Measurements from ENCODE around the gene FTCD.
"Not testable (repeated sequence)": the region's sequence is repeated elsewhere in the genome, so short reads cannot be mapped to it uniquely, and the experiment has no call there.

The FTCD gene

DNA sequence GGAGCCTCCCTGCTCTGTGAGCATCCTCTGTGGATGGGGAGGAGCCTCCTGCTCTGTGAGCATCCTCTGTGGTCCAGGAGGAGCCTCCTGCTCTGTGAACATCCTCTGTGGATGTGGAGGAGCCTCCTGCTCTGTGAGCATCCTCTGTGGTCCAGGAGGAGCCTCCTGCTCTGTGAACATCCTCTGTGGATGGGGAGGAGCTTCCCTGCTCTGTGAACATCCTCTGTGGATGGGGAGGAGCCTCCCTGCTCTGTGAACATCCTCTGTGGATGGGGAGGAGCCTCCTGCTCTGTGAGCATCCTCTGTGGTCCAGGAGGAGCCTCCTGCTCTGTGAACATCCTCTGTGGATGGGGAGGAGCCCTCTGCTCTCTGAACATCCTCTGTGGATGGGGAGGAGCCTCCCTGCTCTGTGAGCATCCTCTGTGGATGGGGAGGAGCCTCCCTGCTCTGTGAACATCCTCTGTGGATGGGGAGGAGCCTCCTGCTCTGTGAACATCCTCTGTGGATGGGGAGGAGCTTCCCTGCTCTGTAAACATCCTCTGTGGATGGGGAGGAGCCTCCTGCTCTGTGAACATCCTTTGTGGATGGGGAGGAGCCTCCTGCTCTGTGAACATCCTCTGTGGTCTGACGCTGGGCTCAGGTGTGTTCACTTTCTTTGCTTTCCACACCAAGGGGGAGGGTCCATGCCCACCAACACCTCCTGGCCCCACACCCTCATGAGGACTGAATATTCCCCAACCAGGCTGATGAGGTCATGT, 15.2 kb upstream of the FTCD start:
- DNase-seq: not testable (repeated sequence)

DNA sequence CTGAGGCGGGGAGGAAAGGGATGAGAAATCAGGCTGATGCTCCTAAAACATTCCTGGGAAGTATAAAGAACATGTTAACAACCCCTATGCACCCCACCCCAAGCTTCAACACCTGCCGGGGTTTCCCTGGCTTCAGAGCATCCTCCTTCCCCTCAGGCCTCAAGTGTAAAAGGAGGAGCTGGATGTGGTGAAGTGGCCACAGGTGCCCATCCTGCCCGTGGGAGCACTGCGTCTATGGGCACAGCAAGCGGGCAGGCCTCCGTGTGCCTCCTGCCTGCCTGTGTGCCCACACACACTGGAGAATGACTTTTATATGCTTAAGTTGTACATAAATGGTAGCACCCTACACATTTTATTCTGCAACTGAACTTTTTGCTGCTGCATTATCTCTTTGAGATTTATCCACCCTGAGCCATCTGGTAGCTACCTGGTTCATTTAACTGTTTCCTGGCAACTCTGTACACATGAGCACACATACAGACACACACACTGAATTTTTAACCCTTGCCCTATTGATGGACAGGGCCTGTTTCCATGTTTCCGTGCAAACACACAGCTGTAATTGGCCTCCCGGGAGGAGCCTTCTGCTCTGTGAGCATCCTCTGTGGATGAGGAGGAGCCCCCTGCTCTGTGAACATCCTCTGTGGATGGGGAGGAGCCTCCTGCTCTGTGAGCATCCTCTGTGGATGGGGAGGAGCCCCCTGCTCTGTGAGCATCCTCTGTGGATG, 13.4 kb upstream of the FTCD start:
- no peak for DNase-seq

DNA sequence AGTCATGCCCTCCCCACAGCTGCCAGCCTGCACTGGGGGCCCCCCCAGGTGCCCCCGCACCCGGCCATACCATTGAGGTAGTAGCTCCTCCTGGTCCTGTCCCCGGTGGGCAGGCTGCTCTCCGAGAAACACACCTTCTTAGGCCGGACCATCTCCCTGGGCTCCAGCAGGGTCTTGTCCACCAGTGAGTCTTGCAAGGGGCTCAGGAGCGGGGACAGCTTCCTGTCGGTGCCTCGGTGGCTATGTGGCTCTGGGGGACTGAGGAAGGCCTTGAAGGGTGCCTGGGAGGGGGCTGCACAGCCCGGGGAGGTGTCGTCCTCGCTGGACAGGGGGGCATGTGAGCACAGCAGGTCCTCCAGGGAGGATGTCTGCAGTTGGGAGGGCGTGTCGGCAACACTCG, 12.9 kb upstream of the FTCD start:
- no peak for DNase-seq

- no peak for DNase-seq
These were observed 9.7 kb upstream of the FTCD start for GRCh38 chr21:46165098-46165497.

DNA sequence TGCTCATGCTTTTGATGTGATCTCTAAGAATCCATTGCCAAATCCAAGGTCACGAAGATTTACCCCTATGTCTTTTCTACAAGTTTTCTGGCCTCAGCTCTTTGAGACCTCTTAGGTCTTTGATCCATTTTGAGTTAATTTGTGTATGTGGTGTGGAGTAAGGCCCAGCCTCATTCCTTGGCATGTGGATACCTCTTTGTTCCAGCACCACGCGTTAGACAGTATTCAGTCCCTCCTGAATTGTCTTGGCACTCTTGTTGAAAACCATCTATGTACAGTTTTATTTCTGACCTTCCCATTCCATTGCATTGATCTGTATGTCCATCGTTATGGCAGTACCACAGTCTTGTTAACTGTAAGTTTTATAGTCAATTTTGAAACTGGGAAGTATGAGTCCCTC, 8.0 kb upstream of the FTCD start:
- no peak for DNase-seq

GRCh38 chr21:46161633-46162592, 6.5 kb upstream of the FTCD start:
- no peak for DNase-seq

GRCh38 chr21:46160907-46161632, 5.7 kb upstream of the FTCD start:
- no peak for DNase-seq

- no peak for DNase-seq
These were observed 5.2 kb upstream of the FTCD start for GRCh38 chr21:46160657-46160906.

DNA sequence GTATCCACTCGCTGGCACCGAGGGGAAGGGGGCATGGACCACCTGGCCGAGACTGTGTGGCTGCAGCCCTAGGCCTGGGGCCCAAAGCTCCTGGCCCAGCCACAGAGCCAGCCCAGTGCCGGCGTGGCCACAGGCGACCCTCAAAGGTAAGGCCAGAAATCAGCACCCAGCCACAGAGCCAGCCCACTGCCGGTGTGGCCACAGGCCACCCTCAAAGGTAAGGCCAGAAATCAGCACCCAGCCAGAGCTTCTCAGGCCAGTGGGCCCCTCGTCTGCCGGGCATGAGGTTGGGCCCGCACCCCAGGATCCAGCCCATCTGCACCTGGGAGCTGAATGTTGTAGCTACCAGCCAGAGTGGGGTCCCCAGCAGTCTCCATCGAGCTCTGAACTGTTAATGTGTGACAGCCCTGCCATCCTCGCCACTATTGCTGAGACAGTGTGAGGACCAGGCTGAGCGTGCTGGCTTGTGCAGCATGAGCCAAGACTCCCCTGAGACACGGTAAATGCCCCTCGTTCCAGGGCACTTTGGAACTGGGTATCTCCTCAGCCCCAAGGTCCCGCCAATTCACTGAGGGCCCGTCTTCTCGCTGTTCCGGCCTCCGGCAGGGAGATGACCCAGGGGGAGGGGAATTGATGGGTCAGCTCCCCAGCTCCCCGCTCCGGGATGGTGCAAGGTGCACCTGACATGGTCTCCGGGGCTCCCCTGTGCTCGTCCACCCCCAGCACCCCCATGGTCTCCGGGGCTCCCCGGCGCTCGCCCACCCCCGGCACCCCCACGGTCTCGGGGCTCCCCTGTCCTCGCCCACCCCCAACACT, 4.7 kb upstream of the FTCD start:
- DNase-seq: no peak

- no peak for DNase-seq
These were observed 4.0 kb upstream of the FTCD start for GRCh38 chr21:46159390-46159789.

DNA sequence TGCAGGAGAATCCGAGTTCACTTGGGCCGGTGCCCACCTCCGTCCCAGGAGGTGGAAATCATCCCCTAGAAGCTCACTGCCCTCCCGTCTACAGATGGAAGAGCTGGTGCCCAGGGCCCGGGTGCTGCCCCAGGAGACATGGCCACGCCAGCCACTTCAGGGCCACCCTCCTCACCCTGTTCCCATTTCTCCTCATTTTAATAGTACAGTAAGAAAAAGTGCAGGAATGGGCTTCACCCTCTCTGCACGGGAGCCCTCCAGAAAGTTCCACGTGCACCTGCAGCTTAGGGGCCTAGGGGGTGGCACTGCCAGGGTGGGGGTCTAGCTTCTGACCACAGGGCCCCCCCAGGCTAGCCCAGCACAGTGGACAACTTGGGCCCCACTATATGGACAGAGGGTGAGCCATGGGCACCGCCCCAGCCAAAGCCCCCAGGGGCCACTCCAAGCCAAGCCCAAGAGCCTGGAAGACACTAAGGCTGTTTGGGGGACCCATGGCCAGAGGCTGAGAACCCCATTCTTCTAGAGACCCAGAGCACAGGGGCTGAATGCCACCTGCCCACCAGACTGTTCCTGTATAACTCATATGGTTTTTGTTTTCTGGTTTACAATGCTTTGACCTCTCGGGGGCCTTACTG, 3.4 kb upstream of the FTCD start:
- no peak for DNase-seq

GRCh38 chr21:46157987-46158451, 2.6 kb upstream of the FTCD start:
- DNase-seq: no peak

- no peak for DNase-seq
These were observed 2.1 kb upstream of the FTCD start for GRCh38 chr21:46157396-46157986.

GRCh38 chr21:46156678-46157077, 1.3 kb upstream of the FTCD start:
- DNase-seq: no peak

- DNase-seq: no peak
These were observed 933 bp upstream of the FTCD start for GRCh38 chr21:46156378-46156645.

- DNase-seq: no peak
These were observed 345 bp downstream of the FTCD start for GRCh38 chr21:46154955-46155513.

GRCh38 chr21:46154155-46154954, 1.0 kb downstream of the FTCD start:
- no peak for DNase-seq

- peak; percentile 44 for DNase-seq
These were observed 1.9 kb downstream of the FTCD start for GRCh38 chr21:46153247-46154154.

- no peak for DNase-seq
These were observed 2.5 kb downstream of the FTCD start for GRCh38 chr21:46152927-46153246.
